Measurements from ENCODE around the gene INPP4A.

GRCh38 chr2:98453083-98453482 is 8.4 kb downstream of the INPP4A start:
- no peak for TF ChIP-seq CTCF (IDR thresholded peaks at IDR 0.05)
- TF ChIP-seq EP300 (IDR thresholded peaks at IDR 0.05; ENCODE audit: low read depth) = no peak
- no peak for TF ChIP-seq POLR2A (IDR thresholded peaks at IDR 0.05)
- no peak for TF ChIP-seq POLR2AphosphoS5 (IDR thresholded peaks at IDR 0.05)
